ENCODE data around the gene EVC2. TPM values are rescaled to one million over a fixed set of nuclear protein-coding genes. Genes with fewer than 3 reads are reported as not detected.

The EVC2 gene
- total RNA-seq, 1 donor = 9.9 TPM

GRCh38 chr4:5707778-5708448 lies 446 bp downstream of the EVC2 start:
- DNase-seq (ENCODE audit: low read depth) = no peak
- TF ChIP-seq, protein P1, sequence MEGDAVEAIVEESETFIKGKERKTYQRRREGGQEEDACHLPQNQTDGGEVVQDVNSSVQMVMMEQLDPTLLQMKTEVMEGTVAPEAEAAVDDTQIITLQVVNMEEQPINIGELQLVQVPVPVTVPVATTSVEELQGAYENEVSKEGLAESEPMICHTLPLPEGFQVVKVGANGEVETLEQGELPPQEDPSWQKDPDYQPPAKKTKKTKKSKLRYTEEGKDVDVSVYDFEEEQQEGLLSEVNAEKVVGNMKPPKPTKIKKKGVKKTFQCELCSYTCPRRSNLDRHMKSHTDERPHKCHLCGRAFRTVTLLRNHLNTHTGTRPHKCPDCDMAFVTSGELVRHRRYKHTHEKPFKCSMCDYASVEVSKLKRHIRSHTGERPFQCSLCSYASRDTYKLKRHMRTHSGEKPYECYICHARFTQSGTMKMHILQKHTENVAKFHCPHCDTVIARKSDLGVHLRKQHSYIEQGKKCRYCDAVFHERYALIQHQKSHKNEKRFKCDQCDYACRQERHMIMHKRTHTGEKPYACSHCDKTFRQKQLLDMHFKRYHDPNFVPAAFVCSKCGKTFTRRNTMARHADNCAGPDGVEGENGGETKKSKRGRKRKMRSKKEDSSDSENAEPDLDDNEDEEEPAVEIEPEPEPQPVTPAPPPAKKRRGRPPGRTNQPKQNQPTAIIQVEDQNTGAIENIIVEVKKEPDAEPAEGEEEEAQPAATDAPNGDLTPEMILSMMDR (IDR thresholded peaks at IDR 0.05; ENCODE audit: insufficient read depth, low read depth, low read length) = no peak
- peak overlapping the region; percentile 77 for H3K4me3 ChIP-seq (ENCODE audit: low read depth, low read length)

DNA sequence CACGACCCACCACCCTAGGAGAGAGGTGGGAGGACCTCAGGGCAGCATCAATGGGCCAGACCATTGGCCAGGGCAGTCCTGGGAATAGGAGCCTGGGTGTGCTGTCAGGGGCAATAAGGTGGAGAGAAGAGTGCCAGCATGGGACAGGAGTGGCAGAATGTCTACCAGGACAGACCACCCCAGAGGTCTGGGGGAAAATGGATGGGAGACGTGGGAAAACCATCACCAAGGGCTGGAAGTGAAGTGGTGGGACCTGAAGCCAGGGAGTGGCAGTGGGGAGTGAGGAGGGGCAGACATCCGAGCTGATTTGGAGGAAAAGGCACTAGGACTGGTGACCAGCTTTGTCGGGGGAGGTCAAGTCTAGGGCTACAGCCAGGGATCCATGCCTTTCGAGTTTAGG lies 993 bp downstream of the EVC2 start:
- DNase-seq (ENCODE audit: low read depth) = no peak
- TF ChIP-seq, protein P1 (IDR thresholded peaks at IDR 0.05; ENCODE audit: insufficient read depth, low read depth, low read length) = no peak
- H3K4me3 ChIP-seq (ENCODE audit: low read depth, low read length) = peak overlapping the region; percentile 77

DNA sequence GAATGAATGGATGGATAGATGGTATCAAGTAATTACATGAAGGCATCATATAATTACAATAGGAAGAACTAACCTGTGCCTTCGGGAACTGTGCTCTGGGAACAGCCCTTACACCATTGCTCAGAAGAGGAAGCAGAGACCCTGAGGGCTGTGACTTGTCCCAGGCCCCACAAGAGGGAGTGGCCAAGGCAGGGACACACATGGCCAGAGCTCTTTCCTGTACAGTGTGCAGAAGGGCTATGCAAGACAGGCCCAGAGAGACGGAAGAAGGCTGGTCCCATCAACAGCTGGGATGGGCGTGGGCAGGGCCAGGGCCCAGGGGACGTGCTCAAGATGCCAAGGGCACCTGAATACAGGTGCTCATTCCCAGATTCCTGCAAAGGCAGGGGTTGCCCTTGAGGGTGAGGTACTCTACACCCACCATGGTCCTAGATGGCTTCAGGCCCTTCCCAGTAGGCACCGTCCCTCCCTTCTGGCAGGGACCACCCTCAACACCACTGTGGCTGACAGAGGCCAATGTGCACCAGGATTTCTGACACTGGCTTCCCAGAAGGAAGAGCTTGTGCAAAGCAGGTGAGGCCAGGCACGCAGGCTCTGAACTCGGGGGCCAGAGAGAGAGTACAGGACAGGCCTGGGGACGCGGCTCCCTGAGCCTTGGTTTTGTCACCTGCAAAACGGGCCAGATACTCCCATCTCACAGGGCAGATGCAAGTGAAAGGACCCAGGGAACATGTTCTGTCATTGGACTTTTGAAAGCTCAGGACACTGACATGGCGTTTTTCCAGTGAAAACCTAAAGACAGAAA lies 1.7 kb downstream of the EVC2 start:
- H3K4me3 ChIP-seq (ENCODE audit: low read depth, low read length) = no peak overlapping the region
- DNase-seq (ENCODE audit: low read depth) = no peak
- TF ChIP-seq, protein P1 (IDR thresholded peaks at IDR 0.05; ENCODE audit: insufficient read depth, low read depth, low read length) = no peak

DNA sequence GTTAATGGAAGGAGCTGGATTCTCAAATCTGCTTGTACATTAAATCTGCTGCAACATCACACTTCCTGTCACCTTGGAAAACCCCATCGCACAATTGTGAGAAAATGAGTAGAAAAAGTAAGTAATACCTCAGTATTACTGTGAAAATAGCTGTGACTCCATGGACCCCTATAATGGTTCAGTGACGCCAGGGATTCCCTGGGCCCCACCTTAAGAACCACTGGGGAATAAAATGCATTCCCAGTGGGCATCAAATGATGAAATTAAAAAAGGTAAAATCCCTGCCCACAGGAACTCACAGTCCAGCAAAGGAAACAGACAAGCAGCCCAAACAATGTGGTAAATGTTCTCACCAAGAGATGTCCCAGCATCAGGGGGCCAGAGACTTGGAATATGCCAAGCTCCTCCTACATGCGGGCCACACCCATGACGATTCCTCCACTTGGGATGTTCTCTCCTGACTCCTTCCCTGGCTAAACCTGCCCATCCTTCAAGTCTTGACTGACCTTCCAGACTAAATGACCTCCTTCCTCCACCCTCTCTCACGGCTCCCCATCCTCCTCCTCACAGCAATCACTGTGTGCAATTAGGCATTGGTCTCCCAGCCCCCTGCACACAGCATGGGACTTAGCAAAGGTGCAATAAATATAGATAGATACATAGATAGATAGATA lies 2.6 kb downstream of the EVC2 start:
- H3K4me3 ChIP-seq (ENCODE audit: low read depth, low read length) = no peak overlapping the region
- no peak for DNase-seq (ENCODE audit: low read depth)
- TF ChIP-seq, protein P1 (IDR thresholded peaks at IDR 0.05; ENCODE audit: insufficient read depth, low read depth, low read length) = no peak

GRCh38 chr4:5704276-5704675 lies 4.1 kb downstream of the EVC2 start:
- DNase-seq (ENCODE audit: low read depth) = no peak
- TF ChIP-seq, protein P1 (IDR thresholded peaks at IDR 0.05; ENCODE audit: insufficient read depth, low read depth, low read length) = no peak
- H3K4me3 ChIP-seq (ENCODE audit: low read depth, low read length) = no peak overlapping the region

- no peak for DNase-seq (ENCODE audit: low read depth)
- TF ChIP-seq, protein P1 (IDR thresholded peaks at IDR 0.05; ENCODE audit: insufficient read depth, low read depth, low read length) = no peak
- no peak overlapping the region for H3K4me3 ChIP-seq (ENCODE audit: low read depth, low read length)
Measured at GRCh38 chr4:5703831-5704230, 4.5 kb downstream of the EVC2 start.

Data from fibroblast of villous mesenchyme (primary cell).